IMR-90 (cell line): Measurements from ENCODE around the gene SLC6A9. TPM values are rescaled to one million over a fixed set of nuclear protein-coding genes. Genes with fewer than 3 reads are reported as not detected.

ENCODE experiments used
- ATAC-seq: fragments of 200-7000 bp; cut with Tn5 transposase; 2 replicates; pipeline ENCODE4 v1.9.1; 2020; ENCODE audit warnings: low read depth, mild to moderate bottlenecking, moderate library complexity
- BruUV-seq: library from RNA; stranded (reverse); fragments of 400-500 nt; replicated peaks from 2 replicates; lab custom pipeline; 2021; lab: Mats Ljungman, UMichigan
- CTCF ChIA-PET: fragments of 300-600 bp; formaldehyde crosslinking; extraction: SDS; loops from one replicate; lab custom pipeline; 2021; ENCODE audit warnings: antibody characterized with exemption; lab: Yijun Ruan, JAX
- POLR2A ChIA-PET: fragments of 300-600 bp; sonication (Branson Sonifier 250); formaldehyde crosslinking; loops from one replicate; lab custom pipeline; 2022; ENCODE audit warnings: antibody characterized with exemption; ENCODE audit not compliant: unreplicated experiment; lab: Charles Lee
- DNase-seq: peaks from one replicate; pipeline ENCODE4 v3.0.0; 2013
- H2AFZ ChIP-seq: replicated peaks from 2 replicates; pipeline ENCODE3; 2013; ENCODE audit warnings: low read length, mild to moderate bottlenecking; ENCODE audit not compliant: poor library complexity
- H2AK5ac ChIP-seq: 2 replicates; pipeline ENCODE4 v1.6.1; 2013; ENCODE audit warnings: low read depth, low read length, inconsistent platforms
- H2AK9ac ChIP-seq: replicated peaks from 2 replicates; pipeline ENCODE3; 2013; ENCODE audit warnings: mild to moderate bottlenecking, low read depth, low read length, moderate library complexity; ENCODE audit not compliant: poor library complexity
- H2BK120ac ChIP-seq: 2 replicates; pipeline ENCODE4 v1.6.1; 2013; ENCODE audit warnings: low read depth, low read length, inconsistent platforms
- H2BK15ac ChIP-seq: 3 replicates; pipeline ENCODE4 v1.6.1; 2013; ENCODE audit warnings: low read depth, low read length, inconsistent platforms
- H2BK20ac ChIP-seq: 2 replicates; pipeline ENCODE4 v1.6.1; 2013; ENCODE audit warnings: low read depth, mild to moderate bottlenecking, inconsistent platforms, low read length, moderate library complexity
- H2BK5ac ChIP-seq: 2 replicates; pipeline ENCODE4 v1.6.1; 2013; ENCODE audit warnings: mild to moderate bottlenecking, low read depth, low read length, inconsistent platforms; ENCODE audit not compliant: poor library complexity, severe bottlenecking
- H3K14ac ChIP-seq: replicated peaks from 2 replicates; pipeline ENCODE4 v1.6.1; 2013; ENCODE audit warnings: low read depth, low read length, inconsistent platforms
- H3K18ac ChIP-seq: 2 replicates; pipeline ENCODE4 v1.6.1; 2013; ENCODE audit warnings: low read depth, low read length, control low read depth
- H3K23ac ChIP-seq: 2 replicates; pipeline ENCODE4 v1.6.1; 2013; ENCODE audit warnings: low read depth, low read length, inconsistent platforms
- H3K27ac ChIP-seq: 2 replicates; pipeline ENCODE4 v1.5.1; 2013; ENCODE audit warnings: mild to moderate bottlenecking, control low read depth, low read length; ENCODE audit not compliant: insufficient read depth
- H3K27me3 ChIP-seq: 2 replicates; pipeline ENCODE4 v1.6.1; 2013; ENCODE audit warnings: low read length; ENCODE audit not compliant: control insufficient read depth, insufficient read depth
- H3K36me3 ChIP-seq: 2 replicates; pipeline ENCODE4 v1.6.1; 2013; ENCODE audit warnings: low read length, mixed read lengths; ENCODE audit not compliant: control insufficient read depth, insufficient read depth
- H3K4ac ChIP-seq: 2 replicates; pipeline ENCODE4 v1.6.1; 2013; ENCODE audit warnings: low read depth, low read length, inconsistent platforms
- H3K4me1 ChIP-seq: 2 replicates; pipeline ENCODE4 v1.6.1; 2013; ENCODE audit warnings: low read length, mixed read lengths; ENCODE audit not compliant: control insufficient read depth, insufficient read depth
- H3K4me2 ChIP-seq: 2 replicates; pipeline ENCODE4 v1.6.1; 2013; ENCODE audit warnings: low read depth, mild to moderate bottlenecking, control low read depth, low read length, moderate library complexity
- H3K4me3 ChIP-seq: 2 replicates; pipeline ENCODE4 v1.5.1; 2013; ENCODE audit warnings: low read depth, mild to moderate bottlenecking, control low read depth, low read length, moderate library complexity; ENCODE audit not compliant: insufficient read depth
- H3K56ac ChIP-seq: 2 replicates; pipeline ENCODE4 v1.6.1; 2013; ENCODE audit warnings: low read length, inconsistent platforms; ENCODE audit not compliant: insufficient read depth; ENCODE audit errors: extremely low read depth
- H3K79me1 ChIP-seq, 2 experiments: 2 replicates each; pipeline ENCODE4 v1.6.1; 2013; ENCODE audit warnings: low read length in 2 of 2, inconsistent platforms in 1 of 2, low read depth in 1 of 2
- H3K9ac ChIP-seq: 2 replicates; pipeline ENCODE4 v1.6.1; 2013; ENCODE audit warnings: low read depth, low read length, control low read depth
- H3K9me1 ChIP-seq: 2 replicates; pipeline ENCODE4 v1.6.1; 2013; ENCODE audit warnings: low read length, inconsistent platforms; ENCODE audit not compliant: insufficient read depth
- H3K9me3 ChIP-seq: 2 replicates; pipeline ENCODE4 v1.6.1; 2013; ENCODE audit warnings: low read length; ENCODE audit not compliant: control insufficient read depth, insufficient read depth
- H4K20me1 ChIP-seq: 2 replicates; pipeline ENCODE4 v1.6.1; 2013; ENCODE audit warnings: low read length, inconsistent platforms; ENCODE audit not compliant: insufficient read depth
- H4K5ac ChIP-seq: 2 replicates; pipeline ENCODE4 v1.6.1; 2013; ENCODE audit warnings: mild to moderate bottlenecking, low read depth, low read length, control low read depth
- H4K8ac ChIP-seq, 2 experiments: 2 replicates each; pipeline ENCODE4 v1.6.1; 2013; ENCODE audit warnings: low read depth in 2 of 2, low read length in 2 of 2, control low read depth in 1 of 2, inconsistent platforms in 1 of 2
- H4K91ac ChIP-seq: 2 replicates; pipeline ENCODE4 v1.6.1; 2013; ENCODE audit warnings: low read depth, low read length, inconsistent platforms; ENCODE audit not compliant: insufficient read depth
- BHLHE40 ChIP-seq: fragments of 150-350 bp; IDR thresholded peaks from 2 replicates; pipeline ENCODE4 v1.6.1; 2016; ENCODE audit warnings: mild to moderate bottlenecking, low read depth, low read length
- CEBPB ChIP-seq: IDR thresholded peaks from 2 replicates; pipeline ENCODE4 v1.6.1; 2012; ENCODE audit warnings: low read depth, low read length, improper control_type of control experiment
- CHD1 ChIP-seq: IDR thresholded peaks from 2 replicates; pipeline ENCODE4 v1.6.1; 2012; ENCODE audit warnings: low read depth, low read length, improper control_type of control experiment
- CTCF ChIP-seq: conservative IDR thresholded peaks from 2 replicates; pipeline ENCODE4 v1.5.1; 2012; ENCODE audit warnings: mild to moderate bottlenecking, low read depth, low read length, improper control_type of control experiment
- ELK1 ChIP-seq: fragments of 150-350 bp; IDR thresholded peaks from 2 replicates; pipeline ENCODE4 v1.6.1; 2016; ENCODE audit warnings: low read depth, mild to moderate bottlenecking, low read length, moderate library complexity, borderline replicate concordance
- FOS ChIP-seq: fragments of 150-350 bp; IDR thresholded peaks from 2 replicates; pipeline ENCODE4 v1.6.1; 2016; ENCODE audit warnings: low read depth, low read length
- MAFK ChIP-seq: IDR thresholded peaks from 2 replicates; pipeline ENCODE4 v1.6.1; 2012; ENCODE audit warnings: low read depth, low read length, improper control_type of control experiment
- MAZ ChIP-seq: IDR thresholded peaks from 2 replicates; pipeline ENCODE4 v1.6.1; 2012; ENCODE audit warnings: low read depth, mild to moderate bottlenecking, low read length, improper control_type of control experiment, moderate library complexity, borderline replicate concordance
- NFE2L2 ChIP-seq: fragments of 150-350 bp; IDR thresholded peaks from 2 replicates; pipeline ENCODE4 v1.6.1; 2016; ENCODE audit warnings: low read depth, mild to moderate bottlenecking, low read length
- POLR2A ChIP-seq: IDR thresholded peaks from 2 replicates; pipeline ENCODE4 v1.6.1; 2012; ENCODE audit warnings: mild to moderate bottlenecking, low read depth, low read length
- RFX5 ChIP-seq: IDR thresholded peaks from 2 replicates; pipeline ENCODE4 v1.8.0; 2012; ENCODE audit warnings: low read depth, mild to moderate bottlenecking, low read length, moderate library complexity
- SMC3 ChIP-seq: fragments of 150-350 bp; IDR thresholded peaks from 2 replicates; pipeline ENCODE4 v1.6.1; 2016; ENCODE audit warnings: low read depth, mild to moderate bottlenecking, antibody characterized with exemption, low read length, moderate library complexity
- USF2 ChIP-seq: fragments of 150-350 bp; IDR thresholded peaks from 2 replicates; pipeline ENCODE4 v1.6.1; 2017; ENCODE audit warnings: mild to moderate bottlenecking, antibody characterized with exemption, low read length, low read depth
- WGBS, 2 experiments: methylation state at CpG; one replicate each; pipeline versions ENCODE4 v1.1.5 to v1.1.7; 2013; ENCODE audit warnings: missing lambda C conversion rate in 2 of 2; ENCODE audit not compliant: insufficient read length in 1 of 2; ENCODE audit errors: extremely low coverage in 2 of 2; 5-methylcytosine and 5-hydroxymethylcytosine counted together
- dilution Hi-C: fragments of 300-500 bp; cut with HindIII; formaldehyde crosslinking; loops from one replicate; pipeline ENCODE4 v1.14.3; 2018; ENCODE audit warnings: low sequenced_read_pairs; ENCODE audit not compliant: unreplicated experiment
- in situ Hi-C: fragments of 300-500 bp; cut with MboI; formaldehyde crosslinking; loops from 3 replicates; pipeline ENCODE4 v1.14.3; 2019; ENCODE audit warnings: low sequenced_read_pairs, inconsistent platforms, mixed read lengths
- intact Hi-C: fragments of 100-400 bp; cut with micrococcal nuclease; formaldehyde crosslinking; loops from 2 replicates; pipeline ENCODE4 v1.10.0; 2022
- polyA plus RNA-seq, 3 experiments: library from polyadenylated mRNA; depleted of rRNA; stranded (reverse); fragments of >200 nt; gene quantifications; 2 replicates each; pipeline ENCODE4 v1.2.3, GENCODE V29; 2012; ENCODE audit warnings: low replicate concordance in 1 of 3
- total RNA-seq: library from RNA; depleted of rRNA; stranded (reverse); fragments of >200 nt; gene quantifications from 2 replicates; pipeline ENCODE4 v1.2.3, GENCODE V29; 2012

The SLC6A9 gene
- total and polyA plus RNA-seq, 2 of the 4 experiments (the other 2 are of a cell fraction): 2.0 to 6.6 TPM

- H3K9ac ChIP-seq: no peak overlapping the region
- ChIA-PET POLR2A (no interaction called here), CTCF (no interaction called here)
- ATAC-seq (no peak), DNase-seq (no peak)
- dilution Hi-C loops: no loop called here
- H2AK9ac ChIP-seq: peak overlapping the region; percentile 57
- H2BK120ac ChIP-seq: no peak overlapping the region
- no peak for TF ChIP-seq BHLHE40
- no peak for TF ChIP-seq USF2
- TF ChIP-seq NFE2L2: no peak
- no peak for TF ChIP-seq MAFK
- no peak for TF ChIP-seq FOS
- TF ChIP-seq CHD1: no peak
- TF ChIP-seq ELK1: no peak
- TF ChIP-seq SMC3: no peak
- no peak for TF ChIP-seq CEBPB
- no peak for TF ChIP-seq POLR2A
- no peak for TF ChIP-seq CTCF
- no peak for TF ChIP-seq MAZ
- no peak for TF ChIP-seq RFX5
- H4K8ac ChIP-seq: no peak overlapping the region
- H3K23ac ChIP-seq: no peak overlapping the region
- no peaks in the 10 kb centered on the region for H3K27me3 ChIP-seq
- no peak overlapping the region for H3K14ac ChIP-seq
- H3K56ac ChIP-seq: no peak overlapping the region
- H3K18ac ChIP-seq: no peak overlapping the region
- no peak overlapping the region for H2AK5ac ChIP-seq
- peaks cover 45% of the 10 kb centered on the region for H3K36me3 ChIP-seq
- intact Hi-C loops: no loop called here
- no peak overlapping the region for H2BK5ac ChIP-seq
- BruUV-seq: no TSS peak
- no peak overlapping the region for H2BK20ac ChIP-seq
- H3K79me1 ChIP-seq: peaks cover 37 to 73% of the 10 kb centered on the region in 2 experiments
- no peak overlapping the region for H2BK15ac ChIP-seq
- H4K20me1 ChIP-seq: peaks cover 47% of the 10 kb centered on the region
- in situ Hi-C loops: no loop called here
- no peak overlapping the region for H3K4me3 ChIP-seq
- peak overlapping the region; percentile 61 for H2AFZ ChIP-seq
- H3K9me3 ChIP-seq: no peaks in the 10 kb centered on the region
- no peak overlapping the region for H3K4ac ChIP-seq
- WGBS, 2 experiments: 97% methylated on average over 8 of the region's 8 CpGs; no CpG with 5 or more reads in 1 of the 2 experiments
- peaks cover 28% of the 10 kb centered on the region for H3K4me1 ChIP-seq
- peaks cover 39% of the 10 kb centered on the region for H3K9me1 ChIP-seq
- H4K5ac ChIP-seq: no peak overlapping the region
- no peak overlapping the region for H3K27ac ChIP-seq
- H4K91ac ChIP-seq: no peak overlapping the region
- no peak overlapping the region for H3K4me2 ChIP-seq
These were observed 49.0 kb downstream of the SLC6A9 start for GRCh38 chr1:43982241-43982640.
